GM18508 (cell line): Measurements from ENCODE around the gene PCSK7.
A peak's percentile ranks its signal among the peaks of the same experiment; 100 is the strongest.
"Not testable (repeated sequence)": the region's sequence is repeated elsewhere in the genome, so short reads cannot be mapped to it uniquely, and the experiment has no call there.

Experiments
- ATAC-seq: cut with Tn5 transposase; IDR thresholded peaks from one replicate; pipeline ENCODE4 v1.9.1; 2021; ENCODE audit warnings: moderate number of reproducible peaks; ENCODE audit not compliant: insufficient read depth, unreplicated experiment

The PCSK7 gene

GRCh38 chr11:117186431-117186761, 45.5 kb downstream of the PCSK7 start:
- no peak for ATAC-seq

- no peak for ATAC-seq
Measured at GRCh38 chr11:117185736-117186430, 46.0 kb downstream of the PCSK7 start.

- ATAC-seq: no peak
Measured at GRCh38 chr11:117183724-117184349, 48.0 kb downstream of the PCSK7 start.

- ATAC-seq: not testable (repeated sequence)
Measured at GRCh38 chr11:117183178-117183577, 48.7 kb downstream of the PCSK7 start.

GRCh38 chr11:117182551-117182935, 49.3 kb downstream of the PCSK7 start:
- no peak for ATAC-seq

GRCh38 chr11:117181586-117182550, 50.0 kb downstream of the PCSK7 start:
- ATAC-seq: no peak

GRCh38 chr11:117180661-117181585, 51.0 kb downstream of the PCSK7 start:
- no peak for ATAC-seq

- no peak for ATAC-seq
Measured at GRCh38 chr11:117180020-117180419, 51.9 kb downstream of the PCSK7 start.

GRCh38 chr11:117179048-117179999, 52.5 kb downstream of the PCSK7 start:
- ATAC-seq: no peak

- peak; percentile 81 for ATAC-seq
Measured at GRCh38 chr11:117178210-117179034, 53.5 kb downstream of the PCSK7 start, which contains the start of gene SIDT2. Gene SIDT2, plus strand, starts transcription at chr11:117178743. Its CDS starts 521 bp downstream, at chr11:117179264.

- ATAC-seq: no peak
Measured at GRCh38 chr11:117177534-117178209, 54.2 kb downstream of the PCSK7 start.

GRCh38 chr11:117176186-117176585, 55.7 kb downstream of the PCSK7 start:
- no peak for ATAC-seq

- no peak for ATAC-seq
Measured at GRCh38 chr11:117175781-117176180, 56.1 kb downstream of the PCSK7 start.

- ATAC-seq: no peak
Measured at GRCh38 chr11:117175104-117175503, 56.8 kb downstream of the PCSK7 start.

GRCh38 chr11:117172724-117173421, 59.0 kb downstream of the PCSK7 start:
- ATAC-seq: no peak

- ATAC-seq: no peak
Measured at GRCh38 chr11:117171404-117172061, 60.3 kb downstream of the PCSK7 start.
